ENCODE measurements around the gene ZC3HAV1L.

DNA sequence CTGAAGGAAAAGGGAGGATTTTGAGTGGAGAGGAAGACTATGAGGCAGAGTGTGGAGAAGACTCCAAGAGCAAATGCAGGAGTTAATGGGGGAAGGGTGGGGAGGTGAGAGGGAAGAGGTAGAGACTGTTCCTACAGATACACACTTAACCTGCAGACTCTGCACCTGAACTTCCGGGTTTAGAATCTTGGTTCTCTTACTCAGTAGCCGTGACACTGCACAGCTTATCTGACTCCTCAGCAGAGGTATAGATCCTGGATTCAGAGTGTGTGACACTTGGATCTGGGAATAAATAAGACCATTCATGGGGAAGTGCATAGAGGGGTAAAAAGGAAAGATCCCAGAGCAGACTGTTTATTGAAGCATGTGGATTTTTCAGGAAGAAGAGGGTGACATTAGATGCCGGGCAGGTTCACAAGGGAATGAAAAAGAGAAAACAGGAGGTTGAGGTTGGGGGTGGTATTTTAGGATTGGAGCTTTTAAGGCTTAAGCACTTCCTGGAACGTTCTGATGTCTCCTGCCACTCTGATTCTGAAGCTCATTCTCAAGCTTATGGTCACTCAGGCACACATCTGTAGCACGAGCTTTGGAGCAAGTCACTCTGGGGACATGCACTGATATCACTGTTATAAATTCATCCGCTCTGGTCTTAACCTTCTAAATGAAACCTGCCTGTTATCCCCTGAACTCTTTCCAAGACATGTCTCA, 5.7 kb upstream of the ZC3HAV1L start:
- TF ChIP-seq SMC3 (IDR thresholded peaks at IDR 0.05; ENCODE audit: borderline replicate concordance, low read length) (no peak), ZNF274 (IDR thresholded peaks at IDR 0.05; ENCODE audit: insufficient read depth, insufficient read length) (no peak), BACH1 (IDR thresholded peaks at IDR 0.05; ENCODE audit: borderline replicate concordance) (no peak)
